K562 (cell line): ENCODE data around the gene RARA. TPM values are rescaled to one million over a fixed set of nuclear protein-coding genes. Genes with fewer than 3 reads are reported as not detected.
"Not testable (repeated sequence)": the region's sequence is repeated elsewhere in the genome, so short reads cannot be mapped to it uniquely, and the experiment has no call there.

Experiments
- ATAC-seq: fragments of 200-7000 bp; cut with Tn5 transposase; 3 replicates; pipeline ENCODE4 v1.9.1; 2020; ENCODE audit warnings: moderate library complexity
- BruUV-seq: library from RNA; stranded (reverse); fragments of 400-500 nt; replicated peaks from 2 replicates; lab custom pipeline; 2021; lab: Mats Ljungman, UMichigan
- CTCF ChIA-PET: fragments of 300-600 bp; formaldehyde crosslinking; extraction: SDS; loops from one replicate; lab custom pipeline; 2021; ENCODE audit warnings: low intra/inter-chr PET ratio; lab: Yijun Ruan, JAX
- POLR2A ChIA-PET: fragments of 300-600, 350-650 bp; sonication (Branson Sonifier 250); formaldehyde crosslinking; extraction: SDS; loops from one replicate; lab custom pipeline; 2021; ENCODE audit warnings: antibody characterized with exemption, inconsistent platforms; lab: Yijun Ruan, JAX
- DNase-seq, 4 experiments: peaks; one replicate each; pipeline versions ENCODE4 v3.0.0 to v3.0.0-alpha.2; 2011 to 2018; ENCODE audit warnings: low spot score in 3 of 4, mixed read lengths in 3 of 4; ENCODE audit errors: extremely low read depth in 1 of 4
- FAIRE-seq: peaks from 2 replicates; lab custom pipeline; 2011; peaks lifted over from hg19 to GRCh38; lab: Jason Lieb, UNC
- H2AFZ ChIP-seq: 2 replicates; pipeline ENCODE4 v1.6.0; 2011; ENCODE audit warnings: low read depth, low read length, control low read depth, inconsistent platforms
- H3K27ac ChIP-seq: fragments of 200-600 bp; 3 replicates; pipeline ENCODE4 v1.8.0; 2011; ENCODE audit warnings: low read depth, mild to moderate bottlenecking, control low read depth, inconsistent platforms, low read length, moderate library complexity, mixed read lengths; ENCODE audit errors: extremely low read depth
- H3K27me3 ChIP-seq, 2 experiments: fragments of 300-600 bp in 1 of 2; 2 replicates in 1 of 2; 3 replicates in 1 of 2; pipeline versions ENCODE4 v1.6.0 to v1.8.0; 2011; ENCODE audit warnings: inconsistent platforms in 2 of 2, low read length in 2 of 2, mild to moderate bottlenecking in 1 of 2, mixed read lengths in 1 of 2, moderate library complexity in 1 of 2; ENCODE audit not compliant: control insufficient read depth in 2 of 2, insufficient read depth in 2 of 2
- H3K36me3 ChIP-seq: fragments of 300-600 bp; 3 replicates; pipeline ENCODE4 v1.8.0; 2011; ENCODE audit warnings: mild to moderate bottlenecking, low read length, inconsistent platforms; ENCODE audit not compliant: control insufficient read depth, insufficient read depth
- H3K4me1 ChIP-seq, 2 experiments: fragments of 200-600 bp in 1 of 2; replicated peaks in 1 of 2; 2 replicates in 1 of 2; 3 replicates in 1 of 2; pipeline versions ENCODE4 v1.5.1 to v1.8.0; 2011; ENCODE audit warnings: inconsistent platforms in 2 of 2, low read length in 2 of 2, mild to moderate bottlenecking in 1 of 2, mixed read lengths in 1 of 2, moderate library complexity in 1 of 2; ENCODE audit not compliant: control insufficient read depth in 2 of 2, insufficient read depth in 2 of 2
- H3K4me2 ChIP-seq: 2 replicates; pipeline ENCODE4 v1.6.1; 2011; ENCODE audit warnings: low read length, control low read depth, inconsistent platforms, mixed read lengths; ENCODE audit not compliant: insufficient read depth
- H3K4me3 ChIP-seq: fragments of 200-600 bp; sonication (generic), shearing (Covaris generic); 2 replicates; pipeline ENCODE4 v1.5.1; 2016; ENCODE audit warnings: control low read depth, inconsistent platforms
- H3K79me2 ChIP-seq: fragments of 200-600 bp; 3 replicates; pipeline ENCODE4 v1.8.0; 2011; ENCODE audit warnings: low read length, inconsistent platforms; ENCODE audit not compliant: control insufficient read depth, insufficient read depth
- H3K9ac ChIP-seq, 2 experiments: 2 replicates each; pipeline versions ENCODE4 v1.6.0 to v1.6.1; 2011; ENCODE audit warnings: low read depth in 2 of 2, low read length in 2 of 2, control low read depth in 1 of 2, inconsistent platforms in 1 of 2, mild to moderate bottlenecking in 1 of 2, mixed read lengths in 1 of 2; ENCODE audit not compliant: insufficient read depth in 1 of 2
- H3K9me1 ChIP-seq: one replicate; pipeline ENCODE4 v1.6.0; 2011; ENCODE audit warnings: inconsistent platforms, mild to moderate bottlenecking, low read length, moderate library complexity; ENCODE audit not compliant: control insufficient read depth, insufficient read depth
- H3K9me3 ChIP-seq: replicated peaks from 2 replicates; pipeline ENCODE4 v1.5.1; 2011; ENCODE audit warnings: low read depth, low read length, inconsistent platforms; ENCODE audit not compliant: control insufficient read depth, insufficient read depth
- H4K20me1 ChIP-seq: replicated peaks from 2 replicates; pipeline ENCODE4 v1.6.1; 2011; ENCODE audit warnings: low read length, inconsistent platforms, mixed read lengths; ENCODE audit not compliant: control insufficient read depth, insufficient read depth
- FOXJ3 ChIP-seq: sonication (generic); formaldehyde crosslinking; IDR thresholded peaks from 2 replicates; pipeline ENCODE4 v1.4.0; 2020; ENCODE audit warnings: mild to moderate bottlenecking, missing genetic modification reagents
- NR3C1 ChIP-seq: sonication (generic); formaldehyde crosslinking; IDR thresholded peaks from 2 replicates; pipeline ENCODE4 v1.8.1; 2022; ENCODE audit warnings: missing genetic modification reagents
- RBBP5 ChIP-seq: fragments of 200-600 bp; sonication (generic); IDR thresholded peaks from 2 replicates; pipeline ENCODE4 v1.6.1; 2012; ENCODE audit warnings: borderline replicate concordance, mild to moderate bottlenecking, low read length, control low read depth, inconsistent platforms; ENCODE audit not compliant: insufficient read depth, poor library complexity, severe bottlenecking
- TCF3 ChIP-seq: sonication (generic); formaldehyde crosslinking; IDR thresholded peaks from 2 replicates; pipeline ENCODE4 v1.4.0; 2020; ENCODE audit warnings: mild to moderate bottlenecking, missing genetic modification reagents
- XRCC4 ChIP-seq: IDR thresholded peaks from one replicate; pipeline ENCODE4 v1.6.1; 2011; ENCODE audit not compliant: insufficient read depth, insufficient read length; ENCODE audit errors: extremely low read depth
- WGBS: fragments of 100-300 bp; shearing (Covaris generic); methylation state at CpG from one replicate; pipeline ENCODE4 v1.1.6; 2016; ENCODE audit warnings: low coverage, mixed read lengths; ENCODE audit not compliant: insufficient coverage; ENCODE audit errors: missing lambda C conversion rate; 5-methylcytosine and 5-hydroxymethylcytosine counted together
- in situ Hi-C: fragments of 300-500 bp; cut with MboI; formaldehyde crosslinking; loops from 4 replicates; pipeline ENCODE4 v1.15.0; 2018; ENCODE audit warnings: inconsistent platforms, mixed read lengths
- intact Hi-C: fragments of 100-400 bp; cut with micrococcal nuclease; formaldehyde crosslinking; loops from 2 replicates; pipeline ENCODE4 v1.14.2; 2022
- polyA plus RNA-seq, 8 experiments: library from polyadenylated mRNA; depleted of rRNA in 4 of 8; stranded (reverse) in 5 of 8; unstranded in 3 of 8; fragments of >200 nt; fragmentation: Nextera tagmentation in 2 of 8; fragmentation: Illumina TruSeq in 1 of 8; extraction: Ambion mirVana in 2 of 8; extraction: Trizol in 1 of 8; gene quantifications; 2 replicates each; pipeline versions ENCODE4 v1.2.1 to v1.2.3, GENCODE V29; 2011 to 2014; ENCODE audit warnings: inconsistent platforms in 1 of 8, missing spikeins in 1 of 8
- total RNA-seq, 7 experiments: library from RNA; depleted of rRNA in 6 of 7; stranded (reverse); fragments of >200 nt in 6 of 7; fragmentation: Illumina TruSeq in 2 of 7; extraction: Trizol in 2 of 7; gene quantifications; 2 replicates each; pipeline versions ENCODE4 v1.2.1 to v1.2.3, GENCODE V29; 2011 to 2021; ENCODE audit warnings: low replicate concordance in 1 of 7
- TF ChIP-seq, protein P1 (sequence below): sonication (generic); formaldehyde crosslinking; IDR thresholded peaks from 2 replicates; pipeline ENCODE4 v1.8.1; 2023; ENCODE audit warnings: mild to moderate bottlenecking, missing genetic modification reagents
- TF ChIP-seq, protein P2 (sequence below): fragments of 450-650 bp; formaldehyde crosslinking; IDR thresholded peaks from 2 replicates; pipeline ENCODE4 v1.4.0; 2022; ENCODE audit warnings: missing genetic modification characterization

RARA gene
- total and polyA plus RNA-seq, 9 of the 15 experiments (the other 6 are each of a cell fraction or from before 2014, with no cell fraction given), result 0.10 to 28.0 (median 7.9) TPM

DNA sequence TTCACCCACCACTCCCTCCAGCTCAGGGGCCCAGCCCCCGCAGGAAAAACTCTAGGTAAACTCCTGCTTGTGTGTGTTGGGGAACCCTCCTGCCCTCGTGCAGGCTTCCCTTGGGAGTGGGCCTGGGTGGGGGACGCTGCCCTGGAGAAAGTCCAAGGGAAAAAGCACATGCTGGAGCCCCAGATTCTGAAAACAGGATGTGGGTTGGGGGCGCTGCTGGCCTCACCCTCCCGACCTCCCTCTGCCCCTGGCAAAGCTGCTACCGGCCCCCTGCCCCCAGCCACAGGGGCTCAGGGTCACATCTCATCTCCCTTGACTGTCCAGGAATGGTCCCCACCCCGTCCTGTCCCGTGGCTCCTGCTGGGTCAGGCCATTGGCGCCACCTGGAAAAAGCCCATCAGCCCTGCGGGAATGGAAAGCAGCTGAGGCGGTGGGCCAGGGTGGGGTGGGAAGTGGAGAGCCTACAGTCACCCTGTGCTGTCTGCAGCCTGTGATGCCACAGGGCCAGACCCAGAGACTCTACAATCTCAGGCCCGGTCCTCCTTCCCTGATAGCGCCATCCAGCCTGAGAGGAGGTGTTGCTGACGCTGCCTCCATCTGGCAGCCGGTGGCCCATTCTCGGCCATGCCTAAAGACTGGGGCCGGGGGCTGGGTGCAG lies 58.0 kb downstream of the RARA start:
- 37% methylated on average over 11 of the region's 17 CpGs for WGBS
- H3K36me3 ChIP-seq, result no peaks in the 10 kb centered on the region
- H3K79me2 ChIP-seq, result peaks cover 7% of the 10 kb centered on the region; the same call in 2 of the 3 replicates
- H3K4me3 ChIP-seq, result no peak overlapping the region
- H3K9ac ChIP-seq, result peak overlapping the region in 1 of 2 experiments; percentile 84; a peak in 2 of 4 replicates
- intact Hi-C loops, result loop anchor here (10.0 kb wide), 1 partner anchor 108 kb away; no protein-coding TSS in a partner anchor
- no peaks in the 10 kb centered on the region for H3K27me3 ChIP-seq
- H3K9me3 ChIP-seq, result no peaks in the 10 kb centered on the region
- FAIRE-seq (no peak), ATAC-seq (no peak), DNase-seq (peak in 3 of 4 experiments; percentile 3 to 8 (median 5))
- in situ Hi-C loops, result no loop called here
- CTCF ChIA-PET, result no interaction called here
- H2AFZ ChIP-seq, result no peak overlapping the region
- H3K27ac ChIP-seq, result no peak overlapping the region
- H3K9me1 ChIP-seq, result no peaks in the 10 kb centered on the region
- TF ChIP-seq, protein P1, sequence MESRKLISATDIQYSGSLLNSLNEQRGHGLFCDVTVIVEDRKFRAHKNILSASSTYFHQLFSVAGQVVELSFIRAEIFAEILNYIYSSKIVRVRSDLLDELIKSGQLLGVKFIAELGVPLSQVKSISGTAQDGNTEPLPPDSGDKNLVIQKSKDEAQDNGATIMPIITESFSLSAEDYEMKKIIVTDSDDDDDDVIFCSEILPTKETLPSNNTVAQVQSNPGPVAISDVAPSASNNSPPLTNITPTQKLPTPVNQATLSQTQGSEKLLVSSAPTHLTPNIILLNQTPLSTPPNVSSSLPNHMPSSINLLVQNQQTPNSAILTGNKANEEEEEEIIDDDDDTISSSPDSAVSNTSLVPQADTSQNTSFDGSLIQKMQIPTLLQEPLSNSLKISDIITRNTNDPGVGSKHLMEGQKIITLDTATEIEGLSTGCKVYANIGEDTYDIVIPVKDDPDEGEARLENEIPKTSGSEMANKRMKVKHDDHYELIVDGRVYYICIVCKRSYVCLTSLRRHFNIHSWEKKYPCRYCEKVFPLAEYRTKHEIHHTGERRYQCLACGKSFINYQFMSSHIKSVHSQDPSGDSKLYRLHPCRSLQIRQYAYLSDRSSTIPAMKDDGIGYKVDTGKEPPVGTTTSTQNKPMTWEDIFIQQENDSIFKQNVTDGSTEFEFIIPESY (CRISPR knock-in tag), result peak; percentile 77
- TF ChIP-seq FOXJ3 (CRISPR knock-in tag) (no peak), TCF3 (CRISPR knock-in tag) (no peak), NR3C1 (no peak), RBBP5 (no peak), XRCC4 (no peak)
- TF ChIP-seq, protein P2, sequence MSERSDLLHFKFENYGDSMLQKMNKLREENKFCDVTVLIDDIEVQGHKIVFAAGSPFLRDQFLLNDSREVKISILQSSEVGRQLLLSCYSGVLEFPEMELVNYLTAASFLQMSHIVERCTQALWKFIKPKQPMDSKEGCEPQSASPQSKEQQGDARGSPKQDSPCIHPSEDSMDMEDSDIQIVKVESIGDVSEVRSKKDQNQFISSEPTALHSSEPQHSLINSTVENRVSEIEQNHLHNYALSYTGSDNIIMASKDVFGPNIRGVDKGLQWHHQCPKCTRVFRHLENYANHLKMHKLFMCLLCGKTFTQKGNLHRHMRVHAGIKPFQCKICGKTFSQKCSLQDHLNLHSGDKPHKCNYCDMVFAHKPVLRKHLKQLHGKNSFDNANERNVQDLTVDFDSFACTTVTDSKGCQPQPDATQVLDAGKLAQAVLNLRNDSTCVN (CRISPR knock-in tag), result no peak
- POLR2A ChIA-PET, result interaction anchor here (0.6 to 0.7 kb wide), 2 partner anchors 42 to 131 kb away, joined by 3 read pairs; no protein-coding TSS in a partner anchor
- H4K20me1 ChIP-seq, result no peaks in the 10 kb centered on the region
- no peak overlapping the region for H3K4me2 ChIP-seq
- BruUV-seq, result no TSS peak
- peaks cover 6 to 37% of the 10 kb centered on the region in 2 experiments; a peak in 3 of 5 replicates for H3K4me1 ChIP-seq

DNA sequence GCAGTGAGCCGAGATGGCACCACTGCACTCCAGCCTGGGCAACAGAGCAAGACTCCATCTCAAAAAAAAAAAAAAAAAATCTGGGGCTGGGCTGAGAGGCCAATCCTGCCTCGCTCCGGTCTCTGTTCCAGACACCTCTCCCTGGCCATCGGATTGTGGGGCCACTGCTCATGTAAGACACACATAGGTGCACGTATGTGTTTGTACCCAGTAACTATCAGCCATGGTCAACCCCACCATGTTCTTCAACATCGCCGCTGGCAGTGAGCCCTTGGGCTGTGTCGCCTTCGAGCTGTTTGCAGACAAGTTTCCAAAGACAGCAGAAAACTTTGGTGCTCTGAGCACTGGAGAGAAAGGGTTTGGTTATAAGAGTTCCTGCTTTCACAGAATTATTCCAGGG lies 58.7 kb downstream of the RARA start:
- DNase-seq, result not testable (repeated sequence)

More for the DNA sequence above, 58.7 kb downstream of the RARA start:
- WGBS, result 63% methylated on average over 8 of the region's 9 CpGs
- in situ Hi-C loops, H3K9ac ChIP-seq, H3K27me3 ChIP-seq, ATAC-seq, H3K36me3 ChIP-seq, H3K4me2 ChIP-seq, H3K4me3 ChIP-seq, POLR2A ChIA-PET, H3K79me2 ChIP-seq, BruUV-seq, H3K27ac ChIP-seq, H2AFZ ChIP-seq, H3K9me3 ChIP-seq, H4K20me1 ChIP-seq, H3K9me1 ChIP-seq, CTCF ChIA-PET, FAIRE-seq: not testable (repeated sequence)
- intact Hi-C loops, result loop anchor here (10.0 kb wide), 1 partner anchor 107 kb away; no protein-coding TSS in a partner anchor
- H3K4me1 ChIP-seq, result peaks cover 7 to 30% of the 10 kb centered on the region in 2 experiments; a peak in 3 of 5 replicates
